Keratinocyte (primary cell): Measurements from ENCODE around the gene PEMT.
"Not testable (repeated sequence)": the region's sequence is repeated elsewhere in the genome, so short reads cannot be mapped to it uniquely, and the experiment has no call there.

Source experiments
- EZH2 ChIP-seq: IDR thresholded peaks from one replicate; pipeline ENCODE4 v1.6.1; 2012; ENCODE audit warnings: inconsistent platforms, mild to moderate bottlenecking, low read length, moderate library complexity
- TF ChIP-seq, protein P1 (sequence below), 3 experiments: IDR thresholded peaks in 1 of 3; conservative IDR thresholded peaks in 1 of 3; optimal IDR thresholded peaks in 1 of 3; 2 replicates in 2 of 3; 3 replicates in 1 of 3; pipeline versions ENCODE3 to v1.5.1; 2011; ENCODE audit warnings: low read length in 3 of 3, mild to moderate bottlenecking in 3 of 3, moderate library complexity in 2 of 3, control low read depth in 1 of 3, inconsistent platforms in 1 of 3; ENCODE audit not compliant: insufficient read depth in 2 of 3; ENCODE audit errors: extremely low read depth in 1 of 3

DNA sequence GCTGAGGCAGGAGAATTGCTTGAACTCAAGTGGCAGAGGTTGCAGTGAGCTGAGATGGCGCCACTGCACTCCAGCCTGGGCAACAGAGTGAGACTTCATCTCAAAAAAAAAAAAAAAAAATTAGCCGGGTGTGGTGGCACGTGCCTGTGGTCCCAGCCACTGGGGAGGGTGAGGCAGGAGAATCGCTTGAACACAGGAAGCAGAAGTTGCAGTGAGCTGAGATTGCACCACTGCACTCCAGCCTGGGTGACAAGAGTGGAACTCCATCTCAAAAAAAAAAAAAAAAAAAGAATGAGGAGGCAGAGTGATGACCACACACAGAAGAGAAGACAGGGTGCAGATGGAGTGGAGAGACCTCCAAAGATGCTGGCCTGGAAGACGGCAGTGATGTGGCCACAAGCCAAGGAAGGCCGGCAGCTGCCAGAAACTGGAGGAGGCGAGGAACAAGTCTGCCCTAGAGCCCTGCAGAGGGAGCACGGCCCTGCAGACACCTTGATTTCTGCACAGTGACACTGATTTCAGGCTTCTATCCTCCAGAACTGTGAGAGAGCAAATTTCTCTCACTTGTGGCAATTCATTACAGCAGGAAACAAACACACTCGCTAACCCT, 48.3 kb upstream of the PEMT start:
- TF ChIP-seq, protein P1, sequence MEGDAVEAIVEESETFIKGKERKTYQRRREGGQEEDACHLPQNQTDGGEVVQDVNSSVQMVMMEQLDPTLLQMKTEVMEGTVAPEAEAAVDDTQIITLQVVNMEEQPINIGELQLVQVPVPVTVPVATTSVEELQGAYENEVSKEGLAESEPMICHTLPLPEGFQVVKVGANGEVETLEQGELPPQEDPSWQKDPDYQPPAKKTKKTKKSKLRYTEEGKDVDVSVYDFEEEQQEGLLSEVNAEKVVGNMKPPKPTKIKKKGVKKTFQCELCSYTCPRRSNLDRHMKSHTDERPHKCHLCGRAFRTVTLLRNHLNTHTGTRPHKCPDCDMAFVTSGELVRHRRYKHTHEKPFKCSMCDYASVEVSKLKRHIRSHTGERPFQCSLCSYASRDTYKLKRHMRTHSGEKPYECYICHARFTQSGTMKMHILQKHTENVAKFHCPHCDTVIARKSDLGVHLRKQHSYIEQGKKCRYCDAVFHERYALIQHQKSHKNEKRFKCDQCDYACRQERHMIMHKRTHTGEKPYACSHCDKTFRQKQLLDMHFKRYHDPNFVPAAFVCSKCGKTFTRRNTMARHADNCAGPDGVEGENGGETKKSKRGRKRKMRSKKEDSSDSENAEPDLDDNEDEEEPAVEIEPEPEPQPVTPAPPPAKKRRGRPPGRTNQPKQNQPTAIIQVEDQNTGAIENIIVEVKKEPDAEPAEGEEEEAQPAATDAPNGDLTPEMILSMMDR (optimal IDR thresholded peaks at IDR 0.05 in 1 of 3, IDR thresholded peaks at IDR 0.05 in 1 of 3, conservative IDR thresholded peaks at IDR 0.05 in 1 of 3; ENCODE audit: extremely low read depth in 1 of 3, insufficient read depth in 2 of 3, low read length in 3 of 3) = not testable (repeated sequence)
- TF ChIP-seq EZH2 = not testable (repeated sequence)
